Measurements from ENCODE around the gene SLX9. TPM values are rescaled to one million over a fixed set of nuclear protein-coding genes. Genes with fewer than 3 reads are reported as not detected.

Gene SLX9
- polyA plus RNA-seq, 5 donors: 12.1 to 23.5 (median 13.6) TPM

DNA sequence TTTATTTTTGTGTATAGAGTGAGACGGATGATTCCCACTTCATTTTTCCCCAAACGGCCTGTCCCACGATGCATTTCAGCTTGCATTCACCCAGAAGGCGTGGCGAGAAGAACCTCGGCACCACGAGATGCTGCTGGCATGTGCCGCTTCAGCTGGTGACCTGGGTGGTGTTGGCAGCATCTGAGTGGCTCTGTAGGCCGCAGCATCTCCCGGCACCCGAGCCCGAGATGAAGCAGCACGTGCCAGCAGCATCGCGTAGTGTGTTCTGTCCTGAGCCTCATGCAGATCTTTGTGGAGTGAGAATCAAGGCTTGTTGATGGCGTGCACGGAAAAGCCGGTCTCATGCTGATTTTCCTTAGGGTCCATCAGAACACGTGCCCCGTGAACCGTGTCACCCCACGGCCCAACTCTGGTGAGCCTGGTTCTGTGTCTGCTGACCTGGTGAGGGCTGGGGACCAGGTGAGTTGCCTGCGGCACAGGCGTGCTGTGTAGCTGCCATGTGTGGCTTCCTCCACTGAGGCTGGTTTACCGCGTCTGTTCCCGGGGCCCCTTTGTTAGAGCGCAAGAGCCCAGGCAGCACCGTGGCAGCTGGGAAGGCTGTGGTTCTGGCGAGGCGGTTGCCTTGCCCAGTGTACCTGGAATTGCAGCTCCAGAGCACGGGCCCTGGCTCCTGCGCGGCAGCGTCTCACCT is 16.7 kb downstream of the SLX9 start:
- no peak for DNase-seq

DNA sequence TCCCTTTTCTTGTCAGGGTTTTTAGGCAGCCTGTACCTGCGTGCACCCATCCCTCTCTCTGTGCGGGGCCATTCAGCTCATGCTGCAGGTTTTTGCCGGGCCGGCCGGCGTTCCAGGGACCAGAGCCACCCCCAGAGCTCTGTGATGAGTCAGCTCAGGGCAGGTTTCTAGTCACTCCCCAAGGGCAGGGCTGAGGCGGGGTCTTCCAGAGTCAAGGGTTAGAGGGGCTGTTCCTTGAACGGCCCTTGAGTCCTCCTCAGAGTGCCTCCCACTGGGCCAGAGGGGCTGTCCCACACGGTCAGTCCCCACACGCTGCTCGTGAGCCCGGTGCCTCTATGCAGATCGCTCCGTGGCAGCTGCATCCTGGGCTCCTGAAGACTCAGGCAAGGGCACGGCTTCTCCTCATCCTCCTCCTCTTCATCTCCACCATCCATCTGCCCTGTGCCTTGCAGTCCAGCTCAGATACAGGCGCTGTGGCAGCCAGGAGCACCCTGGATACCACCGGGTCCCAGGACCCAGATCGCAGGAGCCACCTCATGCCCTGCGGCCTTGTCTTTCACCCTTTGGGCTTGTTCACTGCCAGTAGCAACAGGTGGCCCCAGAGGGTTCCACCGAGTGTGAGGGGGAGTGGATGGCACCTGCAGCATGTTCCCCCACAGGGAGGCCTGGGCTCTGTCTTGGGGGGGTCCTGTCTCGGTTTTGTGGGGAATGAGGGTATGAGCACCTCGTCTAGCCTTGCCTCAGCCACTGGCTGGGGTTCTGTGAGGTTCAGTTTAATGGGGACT is 17.4 kb downstream of the SLX9 start:
- no peak for DNase-seq

DNA sequence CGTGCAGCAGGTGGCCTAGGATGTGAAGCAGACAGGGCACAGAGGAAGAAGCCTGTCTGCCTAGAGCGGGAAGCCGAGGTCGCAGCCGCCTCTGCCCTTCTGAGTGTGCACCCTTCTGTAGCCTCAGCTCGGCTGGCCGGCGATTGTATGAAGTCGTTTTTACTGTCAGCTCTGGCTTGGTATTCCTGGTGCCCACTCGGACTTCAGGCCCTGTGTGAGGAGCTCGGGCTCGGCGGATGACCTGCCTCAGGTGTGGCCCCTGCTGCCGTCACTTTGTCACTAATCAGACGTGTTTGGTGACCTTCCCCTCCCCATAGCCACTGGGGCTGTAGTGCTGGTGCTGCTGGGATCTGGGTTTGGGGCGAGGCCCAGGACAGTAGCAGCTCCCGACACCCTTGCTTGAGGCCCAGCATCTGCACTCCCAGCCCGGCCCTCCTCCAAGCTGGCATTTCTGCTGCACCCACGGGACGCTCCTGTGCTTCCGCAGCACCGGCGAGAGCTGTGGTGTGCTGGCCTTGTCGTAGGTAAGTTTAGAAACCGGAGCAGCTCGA is 18.1 kb downstream of the SLX9 start:
- DNase-seq: no peak

DNA sequence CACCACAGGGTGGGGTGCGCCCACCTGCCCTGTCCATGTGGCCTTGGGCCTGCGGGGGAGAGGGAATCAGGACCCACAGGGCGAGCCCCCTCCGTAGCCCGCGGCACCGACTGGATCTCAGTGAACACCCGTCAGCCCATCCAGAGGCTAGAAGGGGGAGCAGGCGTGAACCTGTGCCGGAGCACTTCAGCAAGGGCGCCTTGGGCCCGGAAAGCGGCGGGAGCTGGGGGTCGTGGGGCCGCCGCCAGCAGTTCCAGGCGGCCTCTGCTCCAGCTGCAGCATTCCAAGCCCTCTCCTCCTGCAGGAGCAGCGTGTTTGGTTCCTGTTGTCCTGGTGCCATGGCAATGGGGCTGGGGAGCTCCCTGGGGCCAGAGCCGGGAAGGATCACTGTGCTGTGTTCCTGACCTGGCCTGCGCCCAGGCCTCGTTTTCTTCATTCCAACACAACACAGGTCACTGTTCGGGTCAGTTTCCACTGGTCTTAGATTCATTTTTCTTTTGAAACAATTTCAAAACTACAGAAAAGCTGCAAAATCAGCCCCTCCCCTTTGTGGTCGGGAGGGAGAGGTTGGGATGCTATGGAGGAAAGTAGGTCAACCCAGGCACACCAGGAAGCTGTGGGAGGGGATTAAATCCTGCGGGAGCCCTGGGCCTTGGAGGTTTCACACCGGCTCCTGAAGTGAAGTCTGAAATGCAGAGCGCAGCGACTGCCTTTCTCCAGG is 18.8 kb downstream of the SLX9 start:
- peak; percentile 81 to 89 for DNase-seq

DNA sequence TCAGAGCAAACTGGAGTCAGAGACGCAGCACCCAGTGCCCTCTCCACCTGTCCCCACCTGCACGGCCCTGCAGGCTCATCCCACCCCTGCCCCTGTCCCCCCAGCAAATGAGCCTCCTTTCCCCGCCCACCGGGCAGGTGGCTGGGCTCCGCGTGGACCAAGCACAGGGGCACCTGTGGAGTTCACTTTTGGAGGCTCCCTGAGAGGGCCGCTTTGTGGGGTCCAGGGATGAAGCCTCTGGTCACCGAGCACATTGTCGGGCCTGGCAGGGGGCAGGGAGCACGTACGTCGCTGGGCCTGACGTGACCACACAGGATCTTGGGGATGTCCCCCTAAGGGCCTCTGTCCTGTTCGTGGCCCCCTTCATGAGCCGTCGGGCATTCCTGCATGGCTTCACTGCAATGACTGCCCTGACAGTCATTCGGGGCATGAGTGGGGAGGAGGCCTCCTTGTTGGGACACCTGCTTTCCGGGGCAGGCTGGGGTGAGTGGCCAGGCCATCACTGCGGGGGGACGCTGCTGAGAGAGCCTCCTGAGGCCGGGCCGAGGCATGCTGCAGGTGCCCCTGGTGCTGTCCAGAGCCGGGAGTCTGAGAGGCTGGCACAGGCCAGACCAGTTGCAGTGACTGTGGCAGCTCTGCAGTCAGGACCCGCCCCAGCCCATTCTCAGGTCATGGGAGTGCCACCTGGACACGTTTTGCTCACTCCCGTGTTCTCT is 19.7 kb downstream of the SLX9 start:
- DNase-seq: no peak

DNA sequence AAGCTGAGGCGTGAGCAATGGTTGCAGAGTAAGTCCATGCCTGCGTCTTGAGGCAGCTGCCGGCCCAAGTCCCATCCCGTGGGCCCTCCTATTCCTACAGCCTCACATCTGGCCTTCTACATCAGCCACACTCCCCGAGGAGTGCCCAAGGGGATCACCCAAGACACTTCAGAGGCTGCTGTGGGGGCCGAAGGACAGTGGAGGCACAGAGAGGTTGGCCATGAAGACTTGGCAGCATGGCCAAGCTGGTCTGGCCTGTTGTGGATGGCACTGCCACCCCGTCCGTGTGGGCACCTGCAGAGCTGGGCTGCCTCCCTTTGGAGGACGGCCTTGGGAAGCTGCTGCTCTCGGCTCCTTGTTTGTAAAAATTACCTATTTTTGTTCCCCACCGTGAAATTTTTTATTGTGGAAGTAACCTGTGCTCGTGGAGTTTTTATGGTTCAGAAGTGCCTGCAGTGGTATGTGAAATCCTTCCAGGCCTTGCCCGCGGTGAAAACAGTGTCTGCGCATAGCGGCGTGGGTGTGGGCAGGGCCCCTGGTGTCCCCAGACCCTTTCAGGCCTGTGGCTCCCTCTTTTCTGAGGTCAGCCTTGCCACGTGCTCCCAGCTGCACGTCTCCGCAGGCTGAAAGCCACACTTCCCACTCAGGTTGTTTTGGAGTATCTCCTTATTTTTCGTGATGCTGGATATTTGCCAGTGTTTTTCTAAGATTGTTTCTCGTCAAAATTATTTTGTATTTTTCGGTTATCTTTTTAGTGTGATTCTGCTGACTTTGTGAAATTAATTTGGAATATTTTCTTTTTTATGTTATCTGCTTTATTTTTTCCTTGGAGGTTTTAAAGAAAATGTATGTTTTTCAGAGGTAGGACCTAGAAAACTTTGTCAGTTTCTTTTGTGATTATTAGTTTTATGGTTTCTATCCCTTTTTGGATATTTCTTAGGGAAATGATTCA is 20.6 kb downstream of the SLX9 start:
- DNase-seq: no peak

DNA sequence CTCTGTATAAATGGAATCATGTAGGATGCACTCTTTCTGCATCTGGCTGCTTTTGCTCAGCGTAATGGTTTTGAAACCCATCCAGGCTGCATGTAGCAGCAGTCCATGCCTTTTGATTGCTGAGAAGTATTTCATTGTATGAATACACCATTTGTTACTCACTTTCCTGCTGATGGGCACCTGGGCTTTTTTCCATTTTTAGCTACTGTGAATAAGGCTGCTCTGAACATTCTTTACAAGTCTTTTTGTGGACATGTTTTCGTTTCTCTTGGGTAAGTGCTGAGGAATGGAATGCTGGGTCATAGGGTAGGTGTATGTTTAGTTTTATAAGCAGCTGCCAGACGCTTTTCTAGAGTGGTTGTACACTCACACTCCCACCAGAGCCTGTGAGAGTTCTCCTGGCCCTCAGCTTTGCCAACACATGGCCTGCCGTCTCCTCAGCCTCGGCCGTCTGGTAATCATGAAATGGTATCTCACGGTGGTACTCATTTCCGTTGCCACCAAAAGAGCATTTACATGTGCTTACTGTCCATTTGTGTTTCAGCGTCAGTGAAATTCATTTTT is 22.7 kb downstream of the SLX9 start:
- DNase-seq: peak in 1 of 2 donors; percentile 56

DNA sequence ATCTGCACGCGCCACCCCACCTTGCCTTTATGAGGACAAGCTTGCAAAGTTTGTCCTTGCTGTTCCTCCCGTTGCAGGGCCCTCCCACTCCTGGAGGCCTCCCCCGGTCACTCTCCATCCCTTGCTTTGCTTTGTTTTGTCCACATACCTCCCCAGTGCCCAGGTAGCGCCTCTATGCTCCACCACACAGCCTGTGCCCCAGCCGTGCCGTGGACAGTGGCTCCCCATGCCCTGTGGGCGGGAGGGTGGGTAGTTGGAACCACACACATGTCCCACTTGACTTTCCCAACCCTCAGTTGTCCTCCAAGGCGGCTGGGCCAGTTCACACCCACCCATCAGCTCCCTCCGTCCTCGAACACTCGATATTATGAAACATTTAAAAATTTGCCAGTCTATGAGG is 24.6 kb downstream of the SLX9 start:
- DNase-seq: no peak

DNA sequence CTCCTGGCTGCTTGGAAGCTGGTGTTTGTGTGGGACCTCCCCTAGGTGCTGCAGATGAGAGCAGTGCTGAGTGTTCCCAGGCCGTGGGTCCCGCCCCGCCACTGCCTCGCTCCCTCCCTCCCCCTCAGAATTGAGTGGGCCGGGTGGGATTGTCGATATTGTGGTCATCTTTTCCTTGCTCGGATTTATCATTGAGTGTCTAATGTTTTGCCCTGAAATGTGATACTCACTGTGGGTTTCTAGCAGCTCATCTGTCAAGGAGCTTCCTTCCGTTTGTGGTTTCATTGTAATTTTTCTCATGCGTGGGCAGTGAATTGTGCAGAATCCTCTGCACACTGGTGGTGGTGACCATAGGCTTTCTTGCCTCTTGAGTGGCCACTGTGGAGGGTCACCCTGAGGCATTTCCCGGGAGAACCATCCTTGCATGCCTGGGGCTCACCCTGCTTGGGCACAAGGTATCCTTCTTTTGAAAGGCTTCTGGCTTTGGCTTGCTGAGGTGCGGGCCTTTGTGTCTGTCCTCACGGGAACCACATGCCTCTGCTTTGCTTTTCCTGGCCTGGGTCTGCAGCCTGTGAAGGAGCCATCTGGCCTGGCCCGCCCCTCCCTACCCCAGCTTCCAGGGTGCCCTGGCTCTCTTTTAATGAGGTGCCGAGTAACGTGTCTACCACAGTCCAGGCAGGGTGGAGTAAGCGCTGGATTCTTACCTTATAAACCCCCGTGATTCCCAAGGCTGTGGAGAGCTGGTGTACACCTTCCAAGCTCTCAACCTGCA is 25.6 kb downstream of the SLX9 start:
- DNase-seq: no peak

DNA sequence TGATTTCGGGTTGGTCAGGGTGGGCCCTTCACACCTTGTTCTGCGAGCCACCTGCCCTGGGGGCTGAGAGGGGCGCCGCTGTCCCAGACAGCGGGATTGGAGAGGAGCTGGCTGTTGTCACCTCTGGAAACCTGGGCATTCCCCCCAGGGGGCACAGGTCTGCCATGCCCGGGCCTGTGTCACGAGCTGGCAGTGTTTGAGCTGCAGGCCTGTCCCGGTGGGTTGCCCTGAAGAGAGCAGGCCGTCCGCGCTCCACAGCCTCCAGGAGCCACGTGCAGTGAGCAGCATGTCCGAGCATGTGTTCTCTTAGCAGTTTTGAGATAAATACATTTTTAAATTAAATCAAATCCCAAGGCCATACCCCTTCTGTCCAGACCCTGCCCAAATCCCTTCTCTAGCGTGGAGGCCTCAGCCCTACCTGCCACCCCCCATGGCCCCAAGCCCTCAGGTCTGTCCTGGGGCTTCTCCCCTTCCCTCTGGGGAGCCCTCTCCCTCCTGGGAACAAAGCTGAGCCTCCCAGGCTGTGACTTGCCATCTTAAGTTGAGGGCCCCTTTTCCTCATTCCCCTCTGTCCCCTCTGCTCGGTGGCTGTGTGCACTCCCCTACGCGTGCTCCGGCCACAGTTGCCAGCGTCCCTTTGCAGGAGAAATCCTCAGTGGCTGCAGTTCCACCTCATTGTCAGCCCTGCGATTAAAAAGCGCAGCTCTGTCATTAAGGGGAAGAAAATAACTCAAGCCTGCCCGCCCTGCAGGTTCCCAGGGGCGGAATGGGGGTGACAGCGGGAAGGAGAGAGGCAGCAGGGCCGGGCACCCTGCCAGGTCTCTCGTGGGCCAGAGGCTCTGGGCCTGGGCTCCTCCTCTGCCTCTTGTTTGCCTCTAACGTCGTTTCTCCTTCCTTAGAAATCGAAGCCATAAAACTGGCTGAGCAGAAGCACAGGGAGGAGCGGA is 26.6 kb downstream of the SLX9 start:
- DNase-seq: peak; percentile 64 to 66

DNA sequence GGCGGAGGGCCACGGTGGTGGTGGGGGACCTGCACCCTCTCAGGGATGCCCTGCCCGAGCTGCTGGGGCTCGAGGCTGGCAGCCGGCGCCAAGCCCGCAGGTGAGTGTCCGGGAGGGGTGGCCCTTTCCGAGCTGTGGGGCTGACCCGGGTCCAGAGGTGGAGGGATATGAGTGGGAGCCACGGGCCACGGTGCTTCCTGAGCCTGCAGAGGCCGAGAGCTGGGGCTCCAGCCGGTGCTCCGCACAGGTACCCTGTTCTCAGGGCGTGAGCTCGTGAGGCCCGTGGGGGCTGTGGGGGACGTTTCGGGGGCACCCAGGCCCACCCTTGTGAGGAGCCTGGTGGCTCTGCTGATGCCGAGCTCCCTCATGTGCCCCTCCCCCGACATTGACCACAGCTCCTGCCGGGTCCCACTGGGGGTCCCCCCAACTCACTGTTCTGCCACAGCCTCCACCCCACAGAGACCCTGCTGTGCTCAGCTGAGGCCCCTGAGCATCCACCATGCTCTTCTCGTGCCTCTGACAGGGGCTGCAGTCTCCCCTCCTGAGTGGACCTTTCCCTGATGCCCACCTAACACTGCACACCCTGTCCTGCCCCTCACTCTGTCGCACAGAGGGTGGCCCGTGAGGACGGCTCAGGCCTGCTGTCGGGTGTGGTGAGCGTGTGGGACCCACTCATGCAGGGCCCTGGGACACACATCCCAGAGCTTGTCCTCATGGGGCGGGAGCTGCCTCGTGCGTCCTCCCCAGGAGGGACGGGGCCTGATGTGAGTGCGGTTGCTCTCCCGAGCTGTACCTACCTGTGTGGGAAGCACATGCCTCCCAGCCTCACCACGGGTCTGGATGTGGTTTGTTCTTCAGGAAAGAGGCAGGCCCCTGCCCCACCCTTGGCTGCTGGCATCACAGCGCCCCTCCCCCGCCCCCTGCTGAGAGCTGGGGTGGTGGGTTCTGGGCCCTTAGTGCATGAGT is 27.5 kb downstream of the SLX9 start:
- no peak for DNase-seq

DNA sequence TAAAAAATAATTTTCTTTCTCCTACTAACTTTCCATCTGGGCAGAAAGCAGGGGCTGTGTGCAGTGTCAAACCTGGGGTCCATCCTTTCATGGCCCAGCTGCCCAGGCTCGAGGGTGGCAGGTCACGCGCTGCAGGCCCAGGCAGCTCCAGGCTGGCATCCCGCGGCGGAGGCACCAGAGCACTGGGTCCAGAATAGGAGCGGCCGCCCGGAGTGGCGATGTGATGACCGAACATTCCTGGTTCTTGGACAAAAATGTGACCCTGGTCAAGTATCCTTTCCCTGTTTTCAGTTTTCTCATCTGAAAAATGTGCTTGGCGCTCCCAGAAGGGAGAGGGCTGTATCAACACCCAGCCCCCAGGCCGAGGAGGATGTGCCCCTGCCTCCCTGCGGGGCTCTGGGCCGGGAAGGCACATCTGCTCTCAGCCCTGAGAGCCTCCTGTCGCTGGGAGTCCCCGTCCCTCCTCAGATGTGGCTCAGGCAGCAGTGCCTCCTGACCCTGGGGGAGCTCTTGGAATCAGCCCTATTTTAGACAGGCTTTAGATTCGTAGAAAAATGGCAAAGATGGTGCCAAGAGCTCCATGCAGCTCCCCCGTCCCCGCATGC is 29.3 kb downstream of the SLX9 start:
- DNase-seq: no peak

DNA sequence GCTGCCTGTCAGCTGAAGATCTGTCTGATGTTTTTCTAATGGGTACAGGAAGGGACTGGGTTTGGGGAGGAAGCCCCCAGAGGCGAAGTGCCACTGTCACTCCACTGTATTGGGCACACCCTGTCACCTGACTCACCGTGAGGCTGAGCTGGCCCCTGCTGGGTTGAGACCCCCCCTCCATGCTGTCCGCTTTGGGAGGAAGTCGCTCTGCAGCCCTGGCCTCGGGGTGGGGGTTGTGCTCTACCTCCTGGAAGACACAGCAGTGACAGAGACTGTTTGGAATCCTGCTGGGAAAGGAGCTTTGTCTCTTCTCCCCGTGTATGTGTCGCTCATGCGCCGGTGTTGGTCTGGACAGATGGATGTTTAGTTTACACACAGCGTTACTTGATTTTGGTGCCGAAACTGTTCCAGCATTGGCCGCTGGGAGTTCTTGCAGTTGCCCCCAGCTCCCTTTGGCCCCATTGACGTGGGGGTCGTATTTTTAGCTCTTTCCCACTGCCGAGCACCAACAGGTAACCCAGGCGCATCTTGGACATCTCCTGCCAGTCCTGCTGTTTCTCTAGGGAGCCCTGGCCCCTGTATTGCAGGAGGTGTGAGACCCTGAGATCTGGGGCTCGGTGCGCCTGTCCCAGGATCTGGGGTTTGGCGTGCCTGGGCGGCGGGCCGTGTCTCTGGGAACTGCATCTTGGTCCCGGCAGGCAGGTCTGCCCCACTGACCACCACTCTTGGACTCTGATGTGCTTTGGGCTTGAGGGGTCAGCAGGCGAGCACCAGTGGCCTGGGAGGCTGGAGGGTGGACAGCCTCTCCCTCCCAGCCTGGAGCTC is 30.3 kb downstream of the SLX9 start:
- no peak for DNase-seq

DNA sequence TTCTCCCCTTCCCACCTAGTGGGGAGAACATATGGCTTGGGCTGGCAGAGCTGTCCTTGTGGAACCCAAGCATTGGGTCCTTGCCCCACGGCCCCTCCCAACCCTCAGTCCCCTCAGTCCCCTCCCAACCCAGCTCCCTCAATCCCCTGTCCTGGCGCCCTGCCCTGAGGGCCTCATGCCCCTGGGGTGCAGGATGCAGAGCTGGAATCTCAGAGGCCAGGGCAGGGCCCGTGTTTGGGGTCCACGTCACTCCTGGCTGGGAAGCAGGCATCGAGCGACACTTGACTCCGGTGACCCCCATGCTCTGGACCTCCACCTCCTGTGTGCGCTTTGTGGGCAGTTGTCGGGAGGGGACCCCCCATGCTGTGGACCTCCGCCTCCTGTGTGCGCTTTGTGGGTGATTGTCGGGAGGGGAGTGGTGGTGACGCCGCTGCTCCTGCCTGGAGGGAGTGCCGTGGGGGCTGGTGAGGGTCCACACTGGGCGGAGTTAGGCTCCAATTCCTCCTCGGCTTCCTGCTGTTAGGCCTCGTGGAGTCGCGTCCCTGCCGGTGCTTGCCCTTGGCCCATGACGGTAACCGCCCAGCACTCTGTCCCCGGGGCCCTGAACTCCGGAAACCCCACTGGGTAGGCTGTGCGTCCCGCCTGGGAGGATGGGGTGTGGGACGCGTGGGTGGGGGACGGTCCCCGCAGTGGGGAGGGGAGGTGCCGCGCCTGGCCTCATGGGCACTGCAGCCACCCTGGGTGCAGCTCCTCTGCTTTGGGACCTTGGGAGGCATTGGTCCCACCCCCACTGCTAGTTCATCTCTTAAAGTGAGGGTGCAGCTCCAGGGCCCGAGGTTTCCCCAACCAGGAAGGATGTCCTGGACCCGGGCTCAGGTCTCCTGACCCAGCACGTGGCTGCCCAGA is 31.2 kb downstream of the SLX9 start:
- DNase-seq: no peak

DNA sequence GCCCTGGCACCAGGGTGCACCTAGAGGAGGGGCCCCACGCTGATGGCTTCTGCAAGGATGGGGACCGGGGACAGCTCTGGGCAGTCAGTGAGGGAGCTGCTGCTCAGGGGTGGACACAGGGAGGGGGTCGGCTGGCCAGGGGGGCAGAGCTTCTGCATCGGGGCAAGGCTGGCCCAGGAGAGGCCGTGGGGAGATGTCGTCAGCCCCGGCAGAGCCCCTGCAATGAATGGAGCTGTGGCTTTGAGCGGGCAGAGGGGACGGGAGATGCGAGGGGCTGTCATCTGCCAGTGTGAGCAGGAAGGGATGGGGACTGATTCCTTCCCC is 31.8 kb downstream of the SLX9 start:
- DNase-seq: no peak

All from right lung (tissue), 5 donors.